Keratinocyte (primary cell): ENCODE results near the gene RFPL4A. TPM values are rescaled to one million over a fixed set of nuclear protein-coding genes. Genes with fewer than 3 reads are reported as not detected.

ENCODE experiments used
- DNase-seq: peaks from one replicate; pipeline ENCODE4 v3.0.0-alpha.2; 2011; ENCODE audit warnings: low read depth, missing footprints, low spot score
- FAIRE-seq: peaks from 2 replicates; lab custom pipeline; 2011; peaks lifted over from hg19 to GRCh38; lab: Jason Lieb, UNC
- H2AFZ ChIP-seq: 2 replicates; pipeline ENCODE4 v1.6.0; 2012; ENCODE audit warnings: low read length, control low read depth, inconsistent platforms; ENCODE audit not compliant: control insufficient read depth
- H3K27ac ChIP-seq: 2 replicates; pipeline ENCODE4 v1.5.1; 2011; ENCODE audit warnings: low read length; ENCODE audit not compliant: control insufficient read depth, insufficient read depth
- H3K27me3 ChIP-seq: 3 replicates; pipeline ENCODE4 v1.6.0; 2011; ENCODE audit warnings: low read length; ENCODE audit not compliant: control insufficient read depth, insufficient read depth; ENCODE audit errors: extremely low read depth
- H3K36me3 ChIP-seq, 2 experiments: 2 replicates in 1 of 2; 3 replicates in 1 of 2; pipeline ENCODE4 v1.5.1; 2011; ENCODE audit warnings: low read length in 2 of 2, mild to moderate bottlenecking in 1 of 2; ENCODE audit not compliant: control insufficient read depth in 2 of 2, insufficient read depth in 2 of 2; ENCODE audit errors: extremely low read depth in 1 of 2
- H3K4me1 ChIP-seq: 3 replicates; pipeline ENCODE4 v1.5.1; 2011; ENCODE audit warnings: low read length; ENCODE audit not compliant: control insufficient read depth, insufficient read depth; ENCODE audit errors: extremely low read depth
- H3K4me2 ChIP-seq: 3 replicates; pipeline ENCODE4 v1.6.0; 2011; ENCODE audit warnings: low read depth, low read length; ENCODE audit not compliant: control insufficient read depth, insufficient read depth; ENCODE audit errors: extremely low read depth
- H3K4me3 ChIP-seq, 3 experiments: fragments of 200-600 bp in 1 of 3; sonication (generic) in 1 of 3; 2 replicates in 2 of 3; 3 replicates in 1 of 3; pipeline ENCODE4 v1.5.1; 2011 to 2016; ENCODE audit warnings: low read length in 3 of 3, mild to moderate bottlenecking in 3 of 3, control low read depth in 2 of 3, inconsistent platforms in 1 of 3, low read depth in 1 of 3, mixed read lengths in 1 of 3, mixed run types in 1 of 3, moderate library complexity in 1 of 3; ENCODE audit not compliant: control insufficient read depth in 2 of 3, insufficient read depth in 2 of 3; ENCODE audit errors: extremely low read depth in 1 of 3
- H3K79me2 ChIP-seq: 2 replicates; pipeline ENCODE4 v1.6.0; 2012; ENCODE audit warnings: low read length; ENCODE audit not compliant: control insufficient read depth, insufficient read depth
- H3K9ac ChIP-seq: 3 replicates; pipeline ENCODE4 v1.6.0; 2011; ENCODE audit warnings: low read length; ENCODE audit not compliant: control insufficient read depth, insufficient read depth; ENCODE audit errors: extremely low read depth
- H3K9me1 ChIP-seq: 3 replicates; pipeline ENCODE4 v1.6.0; 2011; ENCODE audit warnings: low read length; ENCODE audit not compliant: control insufficient read depth, insufficient read depth; ENCODE audit errors: extremely low read depth
- H3K9me3 ChIP-seq: 2 replicates; pipeline ENCODE4 v1.5.1; 2012; ENCODE audit warnings: low read depth, low read length; ENCODE audit not compliant: control insufficient read depth
- H4K20me1 ChIP-seq: 3 replicates; pipeline ENCODE4 v1.6.0; 2011; ENCODE audit warnings: low read length; ENCODE audit not compliant: control insufficient read depth, insufficient read depth; ENCODE audit errors: extremely low read depth
- EZH2 ChIP-seq: IDR thresholded peaks from one replicate; pipeline ENCODE4 v1.6.1; 2012; ENCODE audit warnings: inconsistent platforms, mild to moderate bottlenecking, low read length, moderate library complexity
- dilution Hi-C: fragments of 300-500 bp; cut with MboI; formaldehyde crosslinking; loops from one replicate; pipeline ENCODE4 v1.7.0; 2020; ENCODE audit warnings: low sequenced_read_pairs; ENCODE audit not compliant: extremely low pct_ligation_motif_present
- polyA plus RNA-seq, 5 experiments: library from polyadenylated mRNA; depleted of rRNA in 3 of 5; stranded (reverse) in 3 of 5; stranded (forward) in 1 of 5; unstranded in 1 of 5; fragments of >200 nt; gene quantifications; 1 replicate in 1 of 5; 2 replicates in 3 of 5; 3 replicates in 1 of 5; pipeline versions ENCODE4 v1.2.1 to v1.2.3, GENCODE V29; 2011 to 2012; ENCODE audit warnings: missing spikeins in 2 of 5, low read depth in 1 of 5, low replicate concordance in 1 of 5
- TF ChIP-seq, protein P1 (sequence below), 3 experiments: IDR thresholded peaks in 1 of 3; conservative IDR thresholded peaks in 1 of 3; optimal IDR thresholded peaks in 1 of 3; 2 replicates in 2 of 3; 3 replicates in 1 of 3; pipeline versions ENCODE3 to v1.5.1; 2011; ENCODE audit warnings: low read length in 3 of 3, mild to moderate bottlenecking in 3 of 3, moderate library complexity in 2 of 3, control low read depth in 1 of 3, inconsistent platforms in 1 of 3; ENCODE audit not compliant: insufficient read depth in 2 of 3; ENCODE audit errors: extremely low read depth in 1 of 3

The RFPL4A gene
- polyA plus RNA-seq, 1 donor (not counting 4 experiments of a cell fraction or from before 2014, with no cell fraction given): not detected

DNA sequence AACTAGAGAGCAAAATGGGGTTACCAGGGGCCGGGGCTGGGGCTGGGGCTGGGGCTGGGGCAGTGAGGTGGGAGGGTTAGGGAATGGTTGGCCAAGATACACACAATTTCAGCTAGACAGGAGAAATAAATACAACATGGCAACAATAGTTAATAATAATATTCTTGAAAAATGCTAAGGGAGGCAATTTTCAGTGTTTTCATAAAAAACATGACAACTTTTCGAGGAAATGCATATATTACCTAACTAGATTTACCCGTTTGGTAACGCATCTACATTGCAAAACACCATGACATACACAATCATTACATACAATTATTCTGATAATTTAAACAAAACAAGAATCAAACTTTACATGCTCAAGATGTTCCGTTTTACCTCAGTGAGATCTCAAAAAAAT lies 22.2 kb downstream of the RFPL4A start:
- Histone ChIP-seq H3K36me3 (no peaks in the 10 kb centered on the region), H3K27ac (no peak overlapping the region), H3K4me3 (no peak overlapping the region), H3K4me1 (no peaks in the 10 kb centered on the region), H3K9me3 (no peaks in the 10 kb centered on the region), H4K20me1 (no peaks in the 10 kb centered on the region), H3K79me2 (no peaks in the 10 kb centered on the region), H3K9ac (no peak overlapping the region), H3K4me2 (no peak overlapping the region), H2AFZ (no peak overlapping the region), H3K27me3 (no peaks in the 10 kb centered on the region), H3K9me1 (no peaks in the 10 kb centered on the region)
- TF ChIP-seq, protein P1, sequence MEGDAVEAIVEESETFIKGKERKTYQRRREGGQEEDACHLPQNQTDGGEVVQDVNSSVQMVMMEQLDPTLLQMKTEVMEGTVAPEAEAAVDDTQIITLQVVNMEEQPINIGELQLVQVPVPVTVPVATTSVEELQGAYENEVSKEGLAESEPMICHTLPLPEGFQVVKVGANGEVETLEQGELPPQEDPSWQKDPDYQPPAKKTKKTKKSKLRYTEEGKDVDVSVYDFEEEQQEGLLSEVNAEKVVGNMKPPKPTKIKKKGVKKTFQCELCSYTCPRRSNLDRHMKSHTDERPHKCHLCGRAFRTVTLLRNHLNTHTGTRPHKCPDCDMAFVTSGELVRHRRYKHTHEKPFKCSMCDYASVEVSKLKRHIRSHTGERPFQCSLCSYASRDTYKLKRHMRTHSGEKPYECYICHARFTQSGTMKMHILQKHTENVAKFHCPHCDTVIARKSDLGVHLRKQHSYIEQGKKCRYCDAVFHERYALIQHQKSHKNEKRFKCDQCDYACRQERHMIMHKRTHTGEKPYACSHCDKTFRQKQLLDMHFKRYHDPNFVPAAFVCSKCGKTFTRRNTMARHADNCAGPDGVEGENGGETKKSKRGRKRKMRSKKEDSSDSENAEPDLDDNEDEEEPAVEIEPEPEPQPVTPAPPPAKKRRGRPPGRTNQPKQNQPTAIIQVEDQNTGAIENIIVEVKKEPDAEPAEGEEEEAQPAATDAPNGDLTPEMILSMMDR (optimal IDR thresholded peaks at IDR 0.05 in 1 of 3, IDR thresholded peaks at IDR 0.05 in 1 of 3, conservative IDR thresholded peaks at IDR 0.05 in 1 of 3; ENCODE audit: extremely low read depth in 1 of 3, insufficient read depth in 2 of 3, low read length in 3 of 3): no peak
- TF ChIP-seq EZH2: no peak
- no peak for FAIRE-seq
- no peak for DNase-seq
- dilution Hi-C loops: no loop called here

DNA sequence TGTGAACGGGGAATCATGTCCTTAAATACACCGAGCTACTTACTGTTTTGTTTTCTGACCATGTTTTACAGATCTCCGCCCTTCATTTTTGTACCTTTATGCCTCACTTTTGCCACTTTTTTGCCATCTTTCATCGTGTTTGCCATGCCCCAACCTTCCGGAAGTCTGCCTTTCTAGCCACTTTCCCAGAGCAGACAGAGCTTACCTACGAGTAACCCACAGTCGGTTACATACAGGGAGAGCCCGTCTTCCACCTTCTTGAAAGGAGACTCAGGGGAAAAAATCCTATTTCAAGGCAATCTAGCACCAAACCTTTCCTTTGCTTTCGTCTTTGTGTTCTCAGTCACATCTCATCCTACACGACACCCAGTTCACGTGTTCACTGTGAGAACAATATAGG lies 36.1 kb downstream of the RFPL4A start:
- no peaks in the 10 kb centered on the region for H3K36me3 ChIP-seq
- DNase-seq (no peak), FAIRE-seq (no peak)
- H3K4me3 ChIP-seq: no peak overlapping the region
- H3K27me3 ChIP-seq: no peaks in the 10 kb centered on the region
- H3K79me2 ChIP-seq: no peaks in the 10 kb centered on the region
- TF ChIP-seq EZH2: no peak
- TF ChIP-seq, protein P1 (optimal IDR thresholded peaks at IDR 0.05 in 1 of 3, IDR thresholded peaks at IDR 0.05 in 1 of 3, conservative IDR thresholded peaks at IDR 0.05 in 1 of 3; ENCODE audit: extremely low read depth in 1 of 3, insufficient read depth in 2 of 3, low read length in 3 of 3): no peak
- peaks cover 3% of the 10 kb centered on the region for H3K9me3 ChIP-seq
- H3K4me2 ChIP-seq: no peak overlapping the region
- no peak overlapping the region for H3K9ac ChIP-seq
- no peaks in the 10 kb centered on the region for H3K4me1 ChIP-seq
- no peak overlapping the region for H2AFZ ChIP-seq
- H3K27ac ChIP-seq: no peak overlapping the region
- no peaks in the 10 kb centered on the region for H3K9me1 ChIP-seq
- H4K20me1 ChIP-seq: no peaks in the 10 kb centered on the region
- dilution Hi-C loops: no loop called here
